KOPT-K1 (cell line): ENCODE results near the gene CTDSPL.

Experiments
- H3K27ac ChIP-seq: fragments of 200-600 bp; sonication (generic); 2 replicates; pipeline ENCODE4 v1.5.1; 2016; ENCODE audit warnings: antibody characterized with exemption, mild to moderate bottlenecking, low read depth, low read length; ENCODE audit not compliant: poor library complexity, severe bottlenecking
- H3K36me3 ChIP-seq: fragments of 200-600 bp; sonication (generic); 2 replicates; pipeline ENCODE4 v1.5.1; 2017; ENCODE audit warnings: antibody characterized with exemption, mild to moderate bottlenecking, low read length, moderate library complexity; ENCODE audit not compliant: insufficient read depth
- H3K9me3 ChIP-seq: fragments of 200-600 bp; sonication (generic); 2 replicates; pipeline ENCODE4 v1.5.1; 2017; ENCODE audit warnings: antibody characterized with exemption, low read length, mild to moderate bottlenecking; ENCODE audit not compliant: insufficient read depth, poor library complexity, severe bottlenecking

Gene CTDSPL

DNA sequence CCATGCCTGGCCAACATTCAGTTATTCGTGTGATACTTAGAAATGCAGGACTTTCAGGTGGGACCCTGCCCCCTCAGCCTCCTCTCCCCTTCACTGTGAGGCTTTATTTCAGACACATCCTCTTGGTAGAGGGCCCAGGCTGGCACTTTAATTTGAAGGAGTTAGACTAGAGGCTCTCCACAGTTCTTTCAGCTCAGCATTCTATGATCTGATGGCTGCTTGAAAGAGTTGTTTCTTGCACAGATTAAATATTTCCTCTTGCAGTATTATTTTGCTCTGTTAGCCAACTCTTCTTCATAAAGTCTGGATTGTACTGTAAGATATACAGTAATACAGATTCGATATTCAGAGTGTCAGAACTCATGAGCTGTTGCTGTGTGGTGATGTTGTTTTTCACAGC, 35.1 kb downstream of the CTDSPL start:
- H3K36me3 ChIP-seq = no peaks in the 10 kb centered on the region
- H3K9me3 ChIP-seq = no peaks in the 10 kb centered on the region
- no peak overlapping the region for H3K27ac ChIP-seq

DNA sequence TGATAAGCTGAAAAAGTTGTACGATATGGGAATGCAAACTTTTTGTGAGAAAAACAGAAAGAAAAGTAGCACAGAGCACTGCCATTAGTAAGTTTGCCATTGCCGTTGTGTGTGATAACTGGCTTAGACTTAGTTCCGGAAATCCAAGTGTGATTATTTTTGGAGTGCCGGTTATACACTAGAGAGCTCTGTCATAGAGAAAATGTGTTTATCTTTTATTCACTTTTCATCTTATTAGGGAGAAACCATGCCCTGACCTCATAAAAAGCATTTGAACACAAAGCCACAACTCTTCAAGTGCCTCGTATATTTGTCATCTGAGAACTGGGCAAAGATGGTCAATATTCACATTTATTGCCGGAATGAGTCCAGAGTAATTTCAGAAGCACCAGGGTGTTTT, 36.1 kb downstream of the CTDSPL start:
- no peak overlapping the region for H3K27ac ChIP-seq
- no peaks in the 10 kb centered on the region for H3K36me3 ChIP-seq
- no peaks in the 10 kb centered on the region for H3K9me3 ChIP-seq

- H3K36me3 ChIP-seq = no peaks in the 10 kb centered on the region
- no peak overlapping the region for H3K27ac ChIP-seq
- H3K9me3 ChIP-seq = no peaks in the 10 kb centered on the region
Observed at GRCh38 chr3:37898424-37898823, 36.7 kb downstream of the CTDSPL start.

GRCh38 chr3:37899101-37899707, 37.5 kb downstream of the CTDSPL start:
- no peaks in the 10 kb centered on the region for H3K36me3 ChIP-seq
- H3K9me3 ChIP-seq = no peaks in the 10 kb centered on the region
- no peak overlapping the region for H3K27ac ChIP-seq

DNA sequence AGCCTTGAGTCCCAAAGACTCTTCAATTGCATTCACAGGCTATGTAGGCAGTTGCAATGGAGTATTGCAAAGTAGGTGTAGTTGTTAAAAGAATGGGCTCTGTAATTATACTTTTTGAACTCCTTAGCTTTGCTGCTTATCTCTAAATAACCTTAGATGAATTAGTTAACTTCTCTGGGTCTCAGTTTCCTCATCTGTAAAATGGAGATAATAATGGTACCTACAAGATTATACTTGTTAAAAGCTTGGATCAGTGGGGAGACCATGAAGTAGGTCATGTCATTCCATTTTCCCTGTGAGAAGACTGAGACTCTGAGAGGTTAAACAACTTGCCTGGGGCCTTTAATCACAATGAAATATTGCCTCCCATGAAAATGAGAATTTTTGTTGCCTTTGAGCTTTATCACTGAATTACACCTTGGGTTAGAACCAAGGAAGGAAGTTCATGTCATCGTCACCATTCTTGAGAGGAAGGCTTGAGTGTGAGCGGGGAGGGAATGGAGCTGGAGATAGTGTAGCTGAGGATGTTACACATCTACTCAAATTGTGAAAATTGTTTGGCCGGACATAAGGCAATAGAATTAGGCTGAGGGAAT, 38.1 kb downstream of the CTDSPL start:
- no peaks in the 10 kb centered on the region for H3K9me3 ChIP-seq
- H3K27ac ChIP-seq = no peak overlapping the region
- H3K36me3 ChIP-seq = no peaks in the 10 kb centered on the region

- no peak overlapping the region for H3K27ac ChIP-seq
- H3K36me3 ChIP-seq = no peaks in the 10 kb centered on the region
- no peaks in the 10 kb centered on the region for H3K9me3 ChIP-seq
Observed at GRCh38 chr3:37901721-37902120, 40.0 kb downstream of the CTDSPL start.

- H3K9me3 ChIP-seq = no peaks in the 10 kb centered on the region
- no peak overlapping the region for H3K27ac ChIP-seq
- no peaks in the 10 kb centered on the region for H3K36me3 ChIP-seq
Observed at GRCh38 chr3:37902674-37903073, 41.0 kb downstream of the CTDSPL start.

DNA sequence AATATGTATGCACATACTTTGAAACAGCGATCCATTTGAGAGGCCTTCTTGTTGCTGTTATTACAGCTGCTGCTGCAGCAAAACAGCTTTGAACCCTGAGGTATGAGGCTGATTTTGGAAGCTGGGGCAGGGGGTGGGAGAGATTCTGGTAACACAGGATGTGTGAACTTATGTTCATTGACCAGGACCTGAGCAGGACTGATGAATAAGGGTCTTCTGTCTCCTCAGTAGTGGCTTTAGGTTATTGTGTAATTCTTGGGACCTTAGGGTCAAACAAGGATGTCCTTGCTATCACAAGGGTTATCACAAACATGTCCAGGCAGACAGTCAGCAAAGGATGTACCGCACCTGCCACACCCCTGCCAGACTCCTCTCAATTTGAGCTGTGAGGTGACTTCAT, 41.6 kb downstream of the CTDSPL start:
- Histone ChIP-seq H3K9me3 (no peaks in the 10 kb centered on the region), H3K36me3 (no peaks in the 10 kb centered on the region), H3K27ac (no peak overlapping the region)

DNA sequence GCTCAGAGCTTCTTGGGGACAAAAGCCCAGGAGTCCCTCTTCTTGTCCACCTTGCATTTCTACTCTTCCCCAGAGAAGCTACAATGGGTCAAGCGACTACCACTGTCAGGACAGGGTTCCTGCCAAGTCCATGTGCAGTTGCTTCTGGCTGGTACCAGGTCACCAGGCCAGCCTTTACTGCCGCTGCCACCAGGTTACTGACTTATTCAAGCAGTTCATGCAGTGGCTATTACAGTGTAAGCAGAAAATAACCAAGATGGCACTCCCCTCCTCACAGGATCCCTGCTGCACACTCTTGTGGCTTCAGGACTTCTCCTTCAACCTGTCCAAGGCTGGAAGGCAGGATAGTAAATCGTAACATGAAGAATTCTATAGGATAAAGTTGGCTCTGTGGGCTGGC, 42.1 kb downstream of the CTDSPL start:
- Histone ChIP-seq H3K27ac (no peak overlapping the region), H3K9me3 (no peaks in the 10 kb centered on the region), H3K36me3 (no peaks in the 10 kb centered on the region)

DNA sequence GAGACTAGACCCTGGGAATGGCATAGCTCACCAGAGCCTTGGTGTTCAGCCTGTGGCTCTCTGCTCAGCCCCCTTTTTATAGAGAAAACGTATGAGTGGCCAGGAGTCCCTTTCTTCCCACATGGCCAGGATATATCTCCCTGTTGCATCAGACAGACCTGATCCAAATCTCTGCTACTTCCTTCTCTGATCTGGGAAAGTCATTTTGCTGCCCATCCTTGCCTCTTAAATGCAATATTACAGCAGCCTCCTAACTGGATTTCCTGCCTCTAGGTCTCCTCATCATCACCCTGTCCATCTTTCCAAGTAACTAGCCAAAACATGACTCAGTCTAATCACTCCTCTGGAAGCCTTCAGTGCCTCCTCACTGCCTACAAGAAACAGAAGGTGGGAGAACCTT, 42.9 kb downstream of the CTDSPL start:
- no peaks in the 10 kb centered on the region for H3K36me3 ChIP-seq
- H3K9me3 ChIP-seq = no peaks in the 10 kb centered on the region
- no peak overlapping the region for H3K27ac ChIP-seq

DNA sequence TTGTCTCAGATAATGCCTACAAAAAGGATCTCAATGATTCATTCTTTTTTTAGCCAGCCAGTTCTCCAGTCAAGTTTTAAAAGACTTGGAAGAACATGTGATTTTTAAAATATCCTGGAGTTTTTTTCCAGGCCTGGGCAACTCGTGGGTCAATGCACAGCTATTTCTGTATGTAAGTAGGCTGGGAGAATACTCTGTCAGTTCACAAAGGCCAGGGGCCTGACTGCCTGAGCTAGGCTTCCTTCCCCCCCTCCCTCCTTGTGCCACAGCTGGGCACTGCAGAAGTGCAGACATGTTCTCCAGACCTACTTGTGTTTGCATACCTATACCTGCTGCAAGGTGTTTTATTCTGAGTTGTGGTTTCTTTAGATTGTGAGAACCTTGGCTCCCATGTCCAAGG, 43.7 kb downstream of the CTDSPL start:
- Histone ChIP-seq H3K27ac (no peak overlapping the region), H3K9me3 (no peaks in the 10 kb centered on the region)

GRCh38 chr3:37905987-37906674, 44.5 kb downstream of the CTDSPL start:
- Histone ChIP-seq H3K36me3 (no peaks in the 10 kb centered on the region), H3K27ac (no peak overlapping the region), H3K9me3 (no peaks in the 10 kb centered on the region)

More for the DNA sequence above, 43.7 kb downstream of the CTDSPL start:
- H3K36me3 ChIP-seq = no peaks in the 10 kb centered on the region

DNA sequence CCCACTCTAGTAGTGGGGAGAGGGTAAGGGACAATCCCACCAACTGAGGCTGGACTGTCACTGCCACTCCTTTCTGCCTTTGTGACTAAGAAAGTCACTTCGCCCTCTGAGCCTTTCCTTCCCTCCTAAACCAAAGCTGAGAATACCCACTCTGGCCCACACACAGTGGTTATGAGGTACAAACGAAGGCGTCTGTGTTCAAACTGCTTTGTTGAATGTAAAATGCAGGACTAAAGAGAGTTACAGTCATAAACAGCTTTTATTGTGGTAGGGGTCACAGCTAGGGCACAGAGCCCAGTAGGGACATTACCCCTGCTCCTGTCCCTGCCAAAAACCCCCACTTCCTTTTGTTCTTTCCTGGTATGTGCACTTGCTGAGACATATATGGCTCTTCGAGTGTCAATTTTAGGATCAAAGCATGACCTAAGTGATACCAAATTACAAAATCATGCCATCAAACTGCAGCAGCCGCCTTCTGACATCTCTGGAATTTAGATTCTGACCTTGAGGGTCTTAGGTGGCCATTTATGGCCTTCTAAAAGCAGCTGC, 45.1 kb downstream of the CTDSPL start:
- Histone ChIP-seq H3K36me3 (no peaks in the 10 kb centered on the region), H3K27ac (no peak overlapping the region)

GRCh38 chr3:37907371-37907770, 45.7 kb downstream of the CTDSPL start:
- Histone ChIP-seq H3K9me3 (no peaks in the 10 kb centered on the region), H3K36me3 (no peaks in the 10 kb centered on the region), H3K27ac (no peak overlapping the region)

More for the DNA sequence above, 45.1 kb downstream of the CTDSPL start:
- no peaks in the 10 kb centered on the region for H3K9me3 ChIP-seq

DNA sequence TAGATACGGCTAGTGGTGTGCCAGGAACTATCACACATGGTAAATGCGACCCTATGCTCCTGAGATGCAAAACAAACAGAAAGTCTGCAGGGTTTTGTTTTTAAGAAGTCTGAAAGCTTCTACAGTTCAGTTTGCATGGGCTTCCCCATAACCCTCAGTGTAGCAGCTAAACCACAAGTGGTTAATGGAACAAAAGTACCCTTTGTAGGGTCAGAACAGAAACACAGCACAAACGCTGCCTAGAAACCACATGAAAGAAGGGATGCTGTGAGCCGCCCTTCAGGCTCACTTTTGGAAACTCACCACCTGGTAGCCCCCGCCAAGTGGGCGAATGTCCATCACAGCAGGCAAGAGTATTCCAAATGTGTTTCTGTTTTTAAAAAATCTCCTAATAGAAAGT, 46.2 kb downstream of the CTDSPL start:
- no peaks in the 10 kb centered on the region for H3K9me3 ChIP-seq
- H3K27ac ChIP-seq = no peak overlapping the region

More for the DNA sequence above, 46.2 kb downstream of the CTDSPL start:
- H3K36me3 ChIP-seq = no peaks in the 10 kb centered on the region
